ENCODE data around the gene APOA5.

DNA sequence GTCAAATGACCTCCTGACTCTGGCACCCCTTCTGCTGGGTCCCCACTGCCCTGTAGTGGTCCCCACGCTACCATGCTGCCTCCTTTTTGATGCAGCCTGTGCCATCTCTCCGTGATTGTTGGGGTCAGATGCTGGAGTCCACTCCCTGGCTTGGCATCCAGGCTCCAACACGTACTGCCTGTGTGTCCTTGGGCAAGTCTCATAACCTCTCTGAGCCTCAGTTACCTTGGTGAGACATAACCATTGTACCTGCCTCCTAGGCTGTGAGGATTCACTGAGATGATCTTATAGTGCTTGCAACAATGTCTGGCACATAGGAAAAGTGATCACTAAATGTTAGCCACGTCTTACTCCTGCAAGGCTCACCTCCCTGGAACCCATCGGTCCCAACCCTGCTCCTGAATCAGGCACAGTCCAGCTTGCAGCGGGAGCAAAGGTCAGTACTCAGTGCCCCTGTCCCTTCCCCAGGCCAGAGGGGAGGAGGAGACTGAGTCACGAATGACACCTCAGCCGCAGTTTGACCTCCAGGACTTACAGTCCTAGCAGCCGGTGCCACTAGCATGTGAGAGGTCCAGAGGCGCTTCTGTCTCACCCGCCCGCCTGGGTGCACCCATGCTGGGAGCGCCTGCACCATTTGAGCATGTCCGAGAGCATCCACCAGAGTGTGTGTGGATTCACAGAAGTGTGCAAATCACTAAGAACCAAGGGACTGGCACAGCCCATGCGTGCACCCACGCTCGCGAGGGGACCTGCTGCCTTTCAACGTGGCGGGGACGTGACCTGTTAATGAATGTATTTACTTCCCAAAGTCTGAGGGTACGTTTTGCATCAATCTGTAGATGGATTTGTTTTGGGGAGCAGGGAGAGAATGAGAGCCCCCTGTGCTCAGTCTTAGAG lies 34.4 kb upstream of the APOA5 start:
- TF ChIP-seq, protein P1, sequence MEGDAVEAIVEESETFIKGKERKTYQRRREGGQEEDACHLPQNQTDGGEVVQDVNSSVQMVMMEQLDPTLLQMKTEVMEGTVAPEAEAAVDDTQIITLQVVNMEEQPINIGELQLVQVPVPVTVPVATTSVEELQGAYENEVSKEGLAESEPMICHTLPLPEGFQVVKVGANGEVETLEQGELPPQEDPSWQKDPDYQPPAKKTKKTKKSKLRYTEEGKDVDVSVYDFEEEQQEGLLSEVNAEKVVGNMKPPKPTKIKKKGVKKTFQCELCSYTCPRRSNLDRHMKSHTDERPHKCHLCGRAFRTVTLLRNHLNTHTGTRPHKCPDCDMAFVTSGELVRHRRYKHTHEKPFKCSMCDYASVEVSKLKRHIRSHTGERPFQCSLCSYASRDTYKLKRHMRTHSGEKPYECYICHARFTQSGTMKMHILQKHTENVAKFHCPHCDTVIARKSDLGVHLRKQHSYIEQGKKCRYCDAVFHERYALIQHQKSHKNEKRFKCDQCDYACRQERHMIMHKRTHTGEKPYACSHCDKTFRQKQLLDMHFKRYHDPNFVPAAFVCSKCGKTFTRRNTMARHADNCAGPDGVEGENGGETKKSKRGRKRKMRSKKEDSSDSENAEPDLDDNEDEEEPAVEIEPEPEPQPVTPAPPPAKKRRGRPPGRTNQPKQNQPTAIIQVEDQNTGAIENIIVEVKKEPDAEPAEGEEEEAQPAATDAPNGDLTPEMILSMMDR (IDR thresholded peaks at IDR 0.05; ENCODE audit: extremely low read depth in 1 of 2, insufficient read depth in 1 of 2, low read depth in 1 of 2, low read length in 2 of 2), result no peak
- TF ChIP-seq POLR2A (IDR thresholded peaks at IDR 0.05; ENCODE audit: low read depth, low read length), result no peak
- no peak for TF ChIP-seq EZH2 (IDR thresholded peaks at IDR 0.05; ENCODE audit: borderline replicate concordance, low read depth, low read length, severe bottlenecking)
- no peak for TF ChIP-seq FOS (IDR thresholded peaks at IDR 0.05; ENCODE audit: borderline replicate concordance, insufficient read depth, low read length)
- TF ChIP-seq MYC (IDR thresholded peaks at IDR 0.05; ENCODE audit: low read depth, low read length), result no peak
